OCI-LY1 (cell line): ENCODE results near the gene GOLGA7B.

Experiments used
- CTCF ChIP-seq: fragments of 200-600 bp; sonication (generic), shearing (Covaris generic); IDR thresholded peaks from 2 replicates; pipeline ENCODE4 v1.5.1; 2017; ENCODE audit warnings: mild to moderate bottlenecking, antibody characterized with exemption, low read length, moderate library complexity, mixed read lengths
- EZH2 ChIP-seq: fragments of 200-600 bp; sonication (generic), shearing (Covaris generic); IDR thresholded peaks from 2 replicates; pipeline ENCODE4 v1.8.0; 2017; ENCODE audit warnings: borderline replicate concordance, mixed run types, mild to moderate bottlenecking, antibody characterized with exemption, low read length, moderate library complexity, mixed read lengths

GRCh38 chr10:97901381-97901780 lies 51.7 kb downstream of the GOLGA7B start:
- TF ChIP-seq CTCF (no peak), EZH2 (no peak)
